Common myeloid progenitor, CD34-positive (primary cell): ENCODE data around the gene PPP1R37.

ENCODE experiments used
- CTCF ChIA-PET: fragments of 350-600 bp; sonication (Branson Sonifier 250); formaldehyde crosslinking; loops from one replicate; lab custom pipeline; 2021; ENCODE audit warnings: antibody characterized with exemption; lab: Charles Lee
- POLR2A ChIA-PET: fragments of 350-600 bp; sonication (Branson Sonifier 250); formaldehyde crosslinking; loops from one replicate; lab custom pipeline; 2021; ENCODE audit warnings: antibody characterized with exemption; lab: Charles Lee
- DNase-seq, 3 donors: peaks; one replicate each; pipeline versions ENCODE4 v3.0.0 to v3.0.0-alpha.2; 2013
- H3K27ac ChIP-seq, 2 experiments: 1 replicate in 1 of 2; 2 replicates in 1 of 2; pipeline ENCODE4 v1.7.0; 2013; ENCODE audit warnings: inconsistent platforms in 2 of 2, low read length in 2 of 2, mild to moderate bottlenecking in 2 of 2, low read depth in 1 of 2, moderate library complexity in 1 of 2; ENCODE audit not compliant: severe bottlenecking in 2 of 2, insufficient read depth in 1 of 2, poor library complexity in 1 of 2
- H3K27me3 ChIP-seq, 5 experiments: replicated peaks in 2 of 5; 1 replicate in 3 of 5; 2 replicates in 2 of 5; pipeline versions ENCODE4 v1.6.1 to v1.7.0; 2013; ENCODE audit warnings: low read length in 4 of 5, mild to moderate bottlenecking in 2 of 5, moderate library complexity in 2 of 5, inconsistent platforms in 1 of 5; ENCODE audit not compliant: insufficient read depth in 5 of 5, control insufficient read depth in 4 of 5
- H3K36me3 ChIP-seq, 4 experiments: 1 replicate in 2 of 4; 2 replicates in 2 of 4; pipeline versions ENCODE4 v1.6.1 to v1.7.0; 2013; ENCODE audit warnings: low read length in 3 of 4, control low read depth in 1 of 4, mild to moderate bottlenecking in 1 of 4; ENCODE audit not compliant: control insufficient read depth in 4 of 4, insufficient read depth in 4 of 4
- H3K4me1 ChIP-seq, 4 experiments: 1 replicate in 3 of 4; 2 replicates in 1 of 4; pipeline versions ENCODE4 v1.6.1 to v1.7.1; 2013; ENCODE audit warnings: low read length in 3 of 4, mild to moderate bottlenecking in 3 of 4, control low read depth in 1 of 4, inconsistent platforms in 1 of 4, moderate library complexity in 1 of 4; ENCODE audit not compliant: control insufficient read depth in 4 of 4, insufficient read depth in 4 of 4; ENCODE audit errors: control extremely low read depth in 1 of 4
- H3K4me3 ChIP-seq, 7 experiments: 1 replicate in 4 of 7; 2 replicates in 3 of 7; pipeline versions ENCODE4 v1.5.1 to v1.7.0; 2013; ENCODE audit warnings: mild to moderate bottlenecking in 7 of 7, low read length in 6 of 7, moderate library complexity in 6 of 7, inconsistent platforms in 2 of 7, low read depth in 2 of 7, control low read depth in 1 of 7; ENCODE audit not compliant: insufficient read depth in 4 of 7, control insufficient read depth in 1 of 7; ENCODE audit errors: extremely low read depth in 1 of 7
- H3K9me3 ChIP-seq, 5 experiments: 1 replicate in 4 of 5; 2 replicates in 1 of 5; pipeline versions ENCODE4 v1.6.1 to v1.7.1; 2013; ENCODE audit warnings: low read length in 4 of 5, mild to moderate bottlenecking in 2 of 5, inconsistent platforms in 1 of 5, low read depth in 1 of 5, moderate library complexity in 1 of 5; ENCODE audit not compliant: control insufficient read depth in 4 of 5, insufficient read depth in 2 of 5; ENCODE audit errors: control extremely low read depth in 1 of 5
- WGBS: methylation state at CpG from one replicate; pipeline ENCODE4 v1.1.5; 2013; ENCODE audit not compliant: insufficient coverage; 5-methylcytosine and 5-hydroxymethylcytosine counted together

The PPP1R37 gene

DNA sequence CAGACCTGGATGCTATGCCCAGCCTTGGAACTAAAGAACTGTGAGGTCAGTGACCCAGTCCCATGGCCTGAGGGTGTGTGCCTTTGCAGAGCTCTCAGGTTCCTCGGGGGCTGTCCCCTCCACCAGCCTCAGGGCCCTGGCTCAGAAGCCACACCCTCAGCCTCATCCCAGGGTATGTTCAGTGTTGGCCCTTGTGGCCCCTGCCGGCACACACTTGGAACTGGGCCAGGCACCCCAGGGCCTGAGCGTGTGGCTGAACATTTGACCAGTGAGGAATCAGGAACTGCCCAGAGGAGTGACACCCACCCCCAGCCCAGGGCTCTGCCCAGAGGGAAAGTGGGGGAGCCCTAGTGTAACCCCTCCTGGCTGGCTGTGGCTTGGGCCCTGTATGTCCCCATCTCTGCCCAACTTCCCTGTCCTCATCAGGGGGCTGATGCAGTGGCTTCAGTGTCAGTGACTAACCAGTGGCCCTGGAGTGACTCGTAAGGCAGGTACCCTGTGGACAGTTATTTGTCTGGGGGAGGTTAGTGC, 57.8 kb downstream of the PPP1R37 start:
- peak in 1 of 3 donors; percentile 21 for DNase-seq
- peaks cover 0 to 26% (median 23%) of the 10 kb centered on the region in 4 experiments for H3K4me1 ChIP-seq
- ChIA-PET CTCF (no interaction called here), POLR2A (interaction anchor here (0.9 kb wide), 1 partner anchor 17 kb away, joined by 3 read pairs; no protein-coding TSS in a partner anchor)
- no peak overlapping the region for H3K4me3 ChIP-seq
- peaks cover 0 to 49% (median 8%) of the 10 kb centered on the region in 5 experiments for H3K27me3 ChIP-seq
- H3K9me3 ChIP-seq, result no peaks in the 10 kb centered on the region
- 97% methylated on average over 4 of the region's 4 CpGs for WGBS
- no peak overlapping the region for H3K27ac ChIP-seq
- peaks cover 0 to 10% (median 5%) of the 10 kb centered on the region in 4 experiments for H3K36me3 ChIP-seq

DNA sequence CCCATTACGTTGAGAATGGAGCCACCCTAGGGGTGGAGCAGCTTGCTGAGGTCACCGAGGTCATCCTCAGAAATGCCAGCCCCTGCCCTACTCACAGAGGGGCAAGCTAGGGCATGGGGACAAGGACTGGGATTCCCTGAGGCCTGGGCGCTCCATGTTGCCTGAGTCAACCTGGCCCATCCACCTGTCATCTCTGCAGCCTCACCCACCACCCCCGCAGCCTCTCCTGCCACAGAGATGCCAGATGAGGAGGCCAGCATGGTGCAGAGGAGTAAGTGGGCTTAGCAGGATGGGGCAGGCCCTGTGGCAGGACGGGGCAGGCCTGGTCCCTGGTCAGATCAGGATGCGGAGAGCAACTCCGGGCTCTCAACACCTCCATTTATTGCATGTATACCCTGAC, 58.3 kb downstream of the PPP1R37 start:
- H3K27ac ChIP-seq, result no peak overlapping the region
- no peaks in the 10 kb centered on the region for H3K9me3 ChIP-seq
- H3K27me3 ChIP-seq, result peaks cover 0 to 50% (median 8%) of the 10 kb centered on the region in 5 experiments
- WGBS, result 89% methylated on average over 4 of the region's 7 CpGs
- peaks cover 0 to 7% (median 2%) of the 10 kb centered on the region in 4 experiments for H3K36me3 ChIP-seq
- H3K4me1 ChIP-seq, result peaks cover 0 to 26% (median 23%) of the 10 kb centered on the region in 4 experiments
- no peak for DNase-seq
- POLR2A ChIA-PET, result no interaction called here
- CTCF ChIA-PET, result interaction anchor here (0.9 to 1.8 kb wide), 3 partner anchors 20 to 36 kb away, joined by 3 to 5 read pairs (median 4); no protein-coding TSS in a partner anchor
- H3K4me3 ChIP-seq, result no peak overlapping the region

GRCh38 chr19:45151821-45152503, 59.0 kb downstream of the PPP1R37 start:
- WGBS, result 15% methylated on average over 50 of the region's 64 CpGs
- ChIA-PET CTCF (interaction anchor here (0.7 to 1.8 kb wide), 8 partner anchors 9 to 35 kb away, joined by 3 to 5 read pairs (median 3); partner anchors contain the start of gene BLOC1S3), POLR2A (interaction anchor here (0.6 to 1.2 kb wide), 3 partner anchors 26 to 55 kb away, joined by 3 read pairs; partner anchors contain the start of genes BLOC1S3 and TRAPPC6A)

GRCh38 chr19:45152504-45153338, 59.7 kb downstream of the PPP1R37 start:
- Histone ChIP-seq H3K4me3 (peak overlapping the region in 5 of 7 experiments; percentile 19 to 63 (median 56)), H3K36me3 (no peaks in the 10 kb centered on the region), H3K9me3 (no peaks in the 10 kb centered on the region), H3K27me3 (peaks cover 0 to 50% (median 8%) of the 10 kb centered on the region in 5 experiments), H3K4me1 (peaks cover 0 to 26% (median 23%) of the 10 kb centered on the region in 4 experiments), H3K27ac (no peak overlapping the region)
- peak; percentile 59 to 88 (median 82) for DNase-seq
- 3% methylated on average over 82 of the region's 91 CpGs for WGBS
- ChIA-PET CTCF (interaction anchor here (0.9 to 1.8 kb wide), 9 partner anchors 12 to 48 kb away, joined by 3 to 5 read pairs (median 3); partner anchors contain the start of gene BLOC1S3), POLR2A (interaction anchor here (0.6 to 1.2 kb wide), 4 partner anchors 26 to 140 kb away, joined by 3 to 5 read pairs (median 3); partner anchors contain the start of genes BLOC1S3 and TRAPPC6A)

More at GRCh38 chr19:45151821-45152503, 59.0 kb downstream of the PPP1R37 start:
- DNase-seq, result no peak
- Histone ChIP-seq H3K4me3 (peak overlapping the region in 4 of 7 experiments; percentile 19 to 63 (median 57)), H3K9me3 (no peaks in the 10 kb centered on the region), H3K4me1 (peaks cover 0 to 26% (median 23%) of the 10 kb centered on the region in 4 experiments), H3K27ac (no peak overlapping the region), H3K36me3 (peaks cover 0 to 4% (median 0%) of the 10 kb centered on the region in 4 experiments), H3K27me3 (peaks cover 0 to 50% (median 8%) of the 10 kb centered on the region in 5 experiments)

DNA sequence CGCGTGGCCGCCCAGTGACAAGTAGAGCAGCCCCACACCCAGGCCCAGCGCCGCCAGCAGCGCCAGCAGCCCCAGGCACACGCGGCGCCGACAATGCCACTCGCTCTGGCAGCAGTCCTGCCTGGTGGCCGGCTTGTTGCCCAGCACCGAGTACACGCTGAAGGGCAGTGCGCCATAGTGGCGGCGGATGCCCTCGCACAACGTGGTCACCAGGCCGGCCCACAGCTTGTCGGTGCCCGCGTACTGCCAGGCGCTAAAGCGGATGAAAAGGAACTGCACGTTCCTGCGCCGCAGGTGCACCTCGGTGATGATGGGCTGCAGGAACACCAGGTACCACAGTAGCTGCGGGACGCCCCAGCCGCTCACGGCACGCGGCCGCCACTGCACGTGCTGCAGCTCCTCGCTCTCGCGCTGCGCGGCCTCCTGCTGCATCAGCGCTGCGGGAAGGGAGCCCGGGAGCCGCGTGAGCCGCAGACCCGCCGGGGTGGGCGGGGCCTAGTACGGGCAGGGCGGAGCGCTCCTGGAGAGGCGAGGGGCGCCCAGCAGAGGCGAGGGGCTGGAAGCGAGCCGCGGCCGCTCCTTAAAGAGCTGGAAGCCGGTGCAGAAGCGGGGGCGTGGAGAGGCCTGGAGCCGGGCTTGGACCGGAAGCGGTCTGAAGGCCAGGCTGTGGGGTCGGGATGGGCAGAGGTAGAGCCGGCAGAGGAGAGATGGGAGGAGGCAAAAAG, 60.5 kb downstream of the PPP1R37 start:
- peak overlapping the region in 5 of 7 experiments; percentile 10 to 58 (median 55) for H3K4me3 ChIP-seq
- peak; percentile 55 to 78 (median 72) for DNase-seq
- CTCF ChIA-PET, result interaction anchor here (0.8 to 1.2 kb wide), 4 partner anchors 11 to 47 kb away, joined by 3 to 5 read pairs (median 3); no protein-coding TSS in a partner anchor
- H3K27me3 ChIP-seq, result peaks cover 0 to 56% (median 8%) of the 10 kb centered on the region in 5 experiments
- WGBS, result 4% methylated on average over 47 of the region's 69 CpGs
- POLR2A ChIA-PET, result interaction anchor here (0.6 kb wide), 1 partner anchor 141 kb away, joined by 5 read pairs; no protein-coding TSS in a partner anchor
- no peaks in the 10 kb centered on the region for H3K36me3 ChIP-seq
- H3K9me3 ChIP-seq, result no peaks in the 10 kb centered on the region
- no peak overlapping the region for H3K27ac ChIP-seq
- H3K4me1 ChIP-seq, result peaks cover 0 to 30% (median 24%) of the 10 kb centered on the region in 4 experiments
